Effector memory CD4-positive, alpha-beta T cell (primary cell): Measurements from ENCODE around the gene FAM81B.
"Not testable (repeated sequence)": the region's sequence is repeated elsewhere in the genome, so short reads cannot be mapped to it uniquely, and the experiment has no call there.

Experiments used
- DNase-seq, 3 donors: peaks; one replicate each; pipeline ENCODE4 v3.0.0-alpha.2; 2020
- H3K27ac ChIP-seq: 2 replicates; pipeline ENCODE4 v1.7.0; 2013; ENCODE audit warnings: mild to moderate bottlenecking, low read length, moderate library complexity; ENCODE audit not compliant: insufficient read depth, poor library complexity, severe bottlenecking
- H3K27me3 ChIP-seq: replicated peaks from 2 replicates; pipeline ENCODE4 v1.7.0; 2013; ENCODE audit warnings: mild to moderate bottlenecking, low read length; ENCODE audit not compliant: insufficient read depth, control insufficient read depth, poor library complexity, severe bottlenecking
- H3K36me3 ChIP-seq: 2 replicates; pipeline ENCODE4 v1.7.0; 2013; ENCODE audit warnings: mild to moderate bottlenecking, low read length, moderate library complexity; ENCODE audit not compliant: control insufficient read depth, insufficient read depth
- H3K4me1 ChIP-seq: 2 replicates; pipeline ENCODE4 v1.7.0; 2013; ENCODE audit warnings: low read length, mild to moderate bottlenecking; ENCODE audit not compliant: control insufficient read depth, insufficient read depth, poor library complexity, severe bottlenecking
- H3K4me3 ChIP-seq: 2 replicates; pipeline ENCODE4 v1.7.0; 2013; ENCODE audit warnings: low read length, low read depth, mild to moderate bottlenecking; ENCODE audit not compliant: insufficient read depth, poor library complexity, severe bottlenecking
- H3K9me3 ChIP-seq: 2 replicates; pipeline ENCODE4 v1.7.0; 2013; ENCODE audit warnings: mild to moderate bottlenecking, low read length, moderate library complexity; ENCODE audit not compliant: control insufficient read depth

FAM81B gene

DNA sequence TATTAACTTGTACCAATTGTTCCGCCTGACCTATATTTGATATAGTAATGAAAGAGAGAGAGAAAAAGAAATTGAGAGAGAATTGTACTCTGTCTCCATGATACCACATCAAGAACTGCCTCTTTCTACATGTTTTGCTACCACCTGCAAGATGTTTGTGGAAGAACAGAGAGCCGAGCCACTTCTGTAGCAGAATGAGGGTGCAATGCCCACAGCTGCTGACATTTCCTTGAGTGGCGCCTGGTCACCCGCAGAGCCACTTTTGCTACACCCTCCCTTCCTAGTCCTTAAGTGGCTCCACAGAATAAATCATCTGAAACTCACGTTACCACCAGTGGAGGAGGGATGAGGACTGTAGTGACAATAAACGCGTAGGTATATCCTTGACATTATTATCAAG lies 17.1 kb upstream of the FAM81B start:
- Histone ChIP-seq H3K4me3 (no peak overlapping the region), H3K27ac (no peak overlapping the region), H3K9me3 (no peaks in the 10 kb centered on the region), H3K27me3 (no peaks in the 10 kb centered on the region), H3K36me3 (no peaks in the 10 kb centered on the region), H3K4me1 (no peaks in the 10 kb centered on the region)
- no peak for DNase-seq

DNA sequence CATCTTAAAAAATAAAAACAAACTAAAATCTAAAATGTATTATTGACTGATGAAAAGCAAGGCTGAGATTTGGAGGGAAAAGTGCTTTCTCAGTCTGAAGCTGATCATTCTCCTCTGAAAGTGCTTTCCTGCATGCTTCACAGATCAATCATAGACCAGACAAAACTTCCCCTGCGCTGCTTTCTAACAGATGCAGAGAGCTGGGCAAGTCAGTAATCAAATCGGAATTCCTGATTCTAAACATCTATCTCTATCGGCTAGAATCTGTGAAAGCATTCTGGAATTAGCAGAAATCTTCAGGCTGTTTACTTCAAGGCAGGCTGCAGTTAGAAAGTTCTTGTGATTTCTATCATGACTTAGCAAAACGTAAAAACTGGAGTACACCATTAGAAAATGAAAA lies 15.6 kb upstream of the FAM81B start:
- no peaks in the 10 kb centered on the region for H3K4me1 ChIP-seq
- no peak overlapping the region for H3K27ac ChIP-seq
- no peaks in the 10 kb centered on the region for H3K36me3 ChIP-seq
- H3K27me3 ChIP-seq, result no peaks in the 10 kb centered on the region
- DNase-seq, result no peak
- H3K4me3 ChIP-seq, result no peak overlapping the region
- no peaks in the 10 kb centered on the region for H3K9me3 ChIP-seq

- no peaks in the 10 kb centered on the region for H3K36me3 ChIP-seq
- no peaks in the 10 kb centered on the region for H3K4me1 ChIP-seq
- H3K27me3 ChIP-seq, result no peaks in the 10 kb centered on the region
- no peak overlapping the region for H3K27ac ChIP-seq
- no peak overlapping the region for H3K4me3 ChIP-seq
- DNase-seq, result no peak
- H3K9me3 ChIP-seq, result no peaks in the 10 kb centered on the region
Observed at GRCh38 chr5:95379133-95379532, 12.0 kb upstream of the FAM81B start.

GRCh38 chr5:95380103-95380628 lies 11.0 kb upstream of the FAM81B start:
- Histone ChIP-seq H3K4me1 (no peaks in the 10 kb centered on the region), H3K36me3 (no peaks in the 10 kb centered on the region), H3K9me3 (no peaks in the 10 kb centered on the region), H3K27ac (no peak overlapping the region), H3K27me3 (no peaks in the 10 kb centered on the region), H3K4me3 (no peak overlapping the region)
- DNase-seq, result no peak

DNA sequence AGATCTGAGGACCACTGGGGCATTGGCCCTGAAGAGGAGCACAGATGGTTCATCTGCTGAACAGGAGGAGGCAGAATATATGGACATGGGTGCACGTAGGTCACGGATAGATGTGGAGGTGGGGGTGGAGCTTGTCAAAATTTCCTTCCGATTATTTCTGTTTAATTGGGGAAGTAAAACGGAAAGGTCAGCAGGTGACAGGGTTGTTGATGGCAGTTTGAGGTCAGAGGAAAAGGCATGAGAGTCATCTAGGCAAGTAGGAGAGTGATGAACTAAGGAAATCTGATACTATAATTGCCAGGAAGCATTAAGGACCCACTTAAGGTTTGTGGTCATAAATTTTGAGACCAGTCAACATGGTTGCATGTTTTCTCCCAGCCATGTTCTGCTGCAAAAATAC lies 8.4 kb upstream of the FAM81B start:
- Histone ChIP-seq H3K4me1 (no peaks in the 10 kb centered on the region), H3K9me3 (no peaks in the 10 kb centered on the region), H3K27me3 (no peaks in the 10 kb centered on the region), H3K4me3 (no peak overlapping the region), H3K36me3 (no peaks in the 10 kb centered on the region), H3K27ac (no peak overlapping the region)
- no peak for DNase-seq

- Histone ChIP-seq H3K27me3 (no peaks in the 10 kb centered on the region), H3K36me3 (no peaks in the 10 kb centered on the region), H3K9me3 (no peaks in the 10 kb centered on the region), H3K27ac (no peak overlapping the region), H3K4me1 (no peaks in the 10 kb centered on the region), H3K4me3 (no peak overlapping the region)
- no peak for DNase-seq
Observed at GRCh38 chr5:95384485-95385213, 6.5 kb upstream of the FAM81B start.

- H3K27me3 ChIP-seq, result no peaks in the 10 kb centered on the region
- H3K27ac ChIP-seq, result no peak overlapping the region
- H3K9me3 ChIP-seq, result no peaks in the 10 kb centered on the region
- H3K4me3 ChIP-seq, result no peak overlapping the region
- H3K36me3 ChIP-seq, result no peaks in the 10 kb centered on the region
- DNase-seq, result no peak
- H3K4me1 ChIP-seq, result no peaks in the 10 kb centered on the region
Observed at GRCh38 chr5:95385334-95385733, 5.8 kb upstream of the FAM81B start.

GRCh38 chr5:95391965-95392364 lies 799 bp downstream of the FAM81B start:
- not testable (repeated sequence) for H3K27me3 ChIP-seq, H3K9me3 ChIP-seq, H3K4me3 ChIP-seq, DNase-seq, H3K4me1 ChIP-seq, H3K36me3 ChIP-seq, H3K27ac ChIP-seq

DNA sequence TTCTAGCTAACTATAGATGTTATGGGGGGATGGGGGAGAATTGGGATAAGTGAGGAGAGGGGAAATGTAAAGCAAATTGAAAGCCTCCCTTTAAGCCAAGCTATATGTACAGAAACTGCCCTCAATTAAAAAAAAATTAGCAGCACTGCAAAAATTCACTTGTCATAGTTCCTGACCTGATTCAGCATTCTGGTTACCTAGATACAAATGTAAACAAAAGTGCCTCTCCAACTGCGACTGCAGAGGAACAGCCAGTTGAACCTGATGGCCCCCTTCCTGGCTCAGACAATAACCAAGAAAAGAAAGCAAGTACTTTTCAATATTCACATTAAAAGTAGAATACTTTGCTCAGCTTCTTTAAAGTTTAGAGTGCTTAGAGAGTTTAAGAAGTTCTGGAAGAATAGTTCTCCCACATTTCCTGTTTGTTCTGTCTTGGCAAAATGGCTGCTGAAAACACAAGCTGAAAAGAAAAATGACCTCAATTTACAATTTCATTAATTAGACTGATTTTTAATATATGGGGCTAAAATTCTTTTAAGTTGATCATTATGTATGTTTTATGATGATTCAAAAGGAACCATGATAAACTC lies 1.5 kb downstream of the FAM81B start:
- no peak for DNase-seq
- Histone ChIP-seq H3K27me3 (no peaks in the 10 kb centered on the region), H3K4me3 (no peak overlapping the region), H3K4me1 (no peaks in the 10 kb centered on the region), H3K9me3 (no peaks in the 10 kb centered on the region), H3K27ac (no peak overlapping the region), H3K36me3 (no peaks in the 10 kb centered on the region)

DNA sequence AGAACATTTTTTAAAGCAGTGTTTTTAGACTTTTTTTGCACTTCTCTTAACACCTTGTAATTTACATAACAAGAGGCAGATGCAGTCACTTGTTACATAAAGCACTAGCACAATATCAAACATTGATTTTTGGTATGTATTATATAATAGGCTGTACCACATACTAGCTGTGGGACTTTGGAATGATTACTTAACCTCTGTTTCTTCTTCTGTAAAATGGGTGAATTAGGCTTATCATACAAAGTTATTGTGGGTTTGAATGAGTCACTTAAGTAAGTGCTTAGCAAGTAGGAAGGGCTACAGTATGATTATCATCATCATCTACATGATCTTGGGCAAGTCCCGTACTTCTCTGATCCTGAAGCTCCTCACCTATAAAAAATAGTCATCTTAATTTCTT lies 2.1 kb downstream of the FAM81B start:
- Histone ChIP-seq H3K9me3 (no peaks in the 10 kb centered on the region), H3K4me3 (no peak overlapping the region), H3K27me3 (no peaks in the 10 kb centered on the region), H3K4me1 (no peaks in the 10 kb centered on the region), H3K27ac (no peak overlapping the region), H3K36me3 (no peaks in the 10 kb centered on the region)
- no peak for DNase-seq
